GM10248 (cell line): Measurements from ENCODE around the gene FAM50A.

Experiments used
- CTCF ChIA-PET: fragments of 300-600 bp; sonication (Branson Sonifier 250); formaldehyde crosslinking; extraction: SDS; loops from one replicate; lab custom pipeline; 2021; ENCODE audit warnings: antibody characterized with exemption; lab: Yijun Ruan, JAX
- POLR2A ChIA-PET: fragments of 350-650 bp; sonication (Branson Sonifier 250); formaldehyde crosslinking; extraction: SDS; loops from one replicate; lab custom pipeline; 2020; ENCODE audit warnings: antibody characterized with exemption; lab: Yijun Ruan, JAX
- DNase-seq: peaks from one replicate; pipeline ENCODE4 v3.0.0; 2012; ENCODE audit errors: extremely low spot score
- TF ChIP-seq, protein P1 (sequence below): IDR thresholded peaks from 2 replicates; pipeline ENCODE4 v1.5.1; 2012; ENCODE audit warnings: mild to moderate bottlenecking, low read depth; ENCODE audit errors: extremely low read depth, missing control alignments, control extremely low read depth

The FAM50A gene

DNA sequence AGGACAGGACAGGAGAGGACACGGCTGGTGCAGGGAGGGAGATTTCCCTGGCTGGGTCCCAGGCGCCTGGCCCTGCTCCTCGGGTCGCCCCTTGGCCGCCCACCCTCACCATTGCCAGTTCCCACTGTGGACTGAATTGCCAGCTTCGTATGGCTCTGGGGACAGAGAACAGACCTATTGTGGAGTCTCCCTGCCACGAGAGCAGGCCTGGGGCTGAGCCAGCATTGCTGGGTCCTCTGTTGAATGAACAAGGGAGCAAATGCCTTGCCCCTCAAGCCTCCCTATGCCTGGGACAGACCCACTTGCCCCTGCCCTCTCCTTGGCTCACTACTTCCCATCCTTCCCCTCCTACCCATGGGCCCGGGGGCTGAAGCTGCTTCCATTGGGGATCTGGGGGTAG is 18.5 kb downstream of the FAM50A start:
- TF ChIP-seq, protein P1, sequence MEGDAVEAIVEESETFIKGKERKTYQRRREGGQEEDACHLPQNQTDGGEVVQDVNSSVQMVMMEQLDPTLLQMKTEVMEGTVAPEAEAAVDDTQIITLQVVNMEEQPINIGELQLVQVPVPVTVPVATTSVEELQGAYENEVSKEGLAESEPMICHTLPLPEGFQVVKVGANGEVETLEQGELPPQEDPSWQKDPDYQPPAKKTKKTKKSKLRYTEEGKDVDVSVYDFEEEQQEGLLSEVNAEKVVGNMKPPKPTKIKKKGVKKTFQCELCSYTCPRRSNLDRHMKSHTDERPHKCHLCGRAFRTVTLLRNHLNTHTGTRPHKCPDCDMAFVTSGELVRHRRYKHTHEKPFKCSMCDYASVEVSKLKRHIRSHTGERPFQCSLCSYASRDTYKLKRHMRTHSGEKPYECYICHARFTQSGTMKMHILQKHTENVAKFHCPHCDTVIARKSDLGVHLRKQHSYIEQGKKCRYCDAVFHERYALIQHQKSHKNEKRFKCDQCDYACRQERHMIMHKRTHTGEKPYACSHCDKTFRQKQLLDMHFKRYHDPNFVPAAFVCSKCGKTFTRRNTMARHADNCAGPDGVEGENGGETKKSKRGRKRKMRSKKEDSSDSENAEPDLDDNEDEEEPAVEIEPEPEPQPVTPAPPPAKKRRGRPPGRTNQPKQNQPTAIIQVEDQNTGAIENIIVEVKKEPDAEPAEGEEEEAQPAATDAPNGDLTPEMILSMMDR, result no peak
- DNase-seq, result no peak
- ChIA-PET CTCF (no interaction called here), POLR2A (no interaction called here)

DNA sequence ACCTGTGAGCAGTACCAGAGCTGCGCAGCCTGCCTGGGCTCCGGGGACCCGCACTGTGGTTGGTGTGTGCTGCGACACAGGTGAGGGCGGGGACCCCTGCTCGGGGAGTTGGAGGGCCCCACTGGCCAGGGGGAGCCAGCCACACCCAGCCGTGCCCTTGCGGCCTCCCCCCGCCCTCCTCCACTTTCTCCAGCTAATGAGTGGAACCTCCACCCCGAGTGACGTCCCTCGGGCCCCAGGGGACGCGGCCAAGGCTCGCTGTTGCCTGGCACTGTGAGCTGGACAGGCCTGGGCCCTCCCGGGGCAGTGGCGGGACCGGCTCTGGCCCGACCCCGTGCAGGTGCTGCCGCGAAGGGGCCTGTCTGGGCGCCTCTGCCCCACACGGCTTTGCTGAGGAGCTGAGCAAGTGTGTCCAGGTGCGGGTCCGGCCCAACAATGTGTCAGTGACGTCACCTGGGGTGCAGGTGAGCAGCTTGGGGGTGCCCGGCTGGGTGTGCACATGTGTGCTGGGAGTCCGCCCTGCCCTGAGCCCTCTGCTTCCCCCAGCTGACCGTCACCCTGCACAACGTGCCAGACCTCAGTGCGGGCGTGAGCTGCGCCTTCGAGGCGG is 19.8 kb downstream of the FAM50A start:
- no peak for DNase-seq
- TF ChIP-seq, protein P1, result no peak
- ChIA-PET POLR2A (no interaction called here), CTCF (interaction anchor here (0.6 kb wide), 1 partner anchor 11 kb away, joined by 3 read pairs; no protein-coding TSS in a partner anchor)

DNA sequence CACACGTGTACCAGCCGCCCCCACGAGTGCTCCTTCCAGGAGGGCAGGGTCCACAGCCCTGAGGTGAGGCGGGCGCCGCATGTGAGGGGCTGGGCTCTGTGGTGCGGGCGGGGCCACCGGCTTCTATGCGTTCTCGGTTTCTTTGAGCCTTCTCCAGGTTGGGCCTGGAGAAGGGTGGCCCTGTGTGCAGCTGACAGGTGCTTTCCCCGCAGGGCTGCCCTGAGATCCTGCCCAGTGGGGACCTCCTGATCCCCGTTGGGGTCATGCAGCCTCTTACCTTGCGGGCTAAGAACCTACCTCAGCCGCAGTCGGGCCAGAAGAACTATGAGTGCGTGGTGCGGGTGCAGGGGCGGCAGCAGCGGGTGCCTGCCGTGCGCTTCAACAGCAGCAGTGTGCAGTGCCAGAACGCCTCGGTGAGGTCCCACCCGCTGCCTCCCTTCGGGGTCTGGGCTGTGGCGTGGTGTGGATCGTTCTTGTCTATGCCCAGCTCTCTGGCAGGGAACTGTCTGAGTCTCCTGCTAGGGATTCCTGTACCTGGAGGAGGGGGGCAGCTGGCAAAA is 20.9 kb downstream of the FAM50A start:
- DNase-seq, result no peak
- TF ChIP-seq, protein P1, result no peak
- ChIA-PET POLR2A (no interaction called here), CTCF (no interaction called here)

DNA sequence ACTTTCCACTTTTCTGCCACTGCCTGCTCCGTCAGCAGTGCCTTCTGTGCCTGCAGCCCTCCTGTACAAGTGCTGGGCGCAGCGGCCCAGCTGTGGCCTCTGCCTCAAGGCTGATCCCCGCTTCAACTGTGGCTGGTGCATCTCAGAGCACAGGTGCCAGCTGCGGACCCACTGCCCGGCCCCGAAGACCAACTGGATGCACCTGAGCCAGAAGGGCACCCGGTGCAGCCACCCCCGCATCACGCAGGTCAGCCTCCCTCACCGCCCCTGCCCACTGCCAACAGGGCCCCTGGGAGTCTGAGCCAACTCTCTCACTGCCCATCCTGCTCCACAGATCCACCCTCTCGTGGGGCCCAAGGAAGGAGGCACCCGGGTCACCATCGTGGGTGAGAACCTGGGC is 21.7 kb downstream of the FAM50A start:
- DNase-seq, result no peak
- CTCF ChIA-PET, result no interaction called here
- TF ChIP-seq, protein P1, result no peak
- POLR2A ChIA-PET, result no interaction called here

DNA sequence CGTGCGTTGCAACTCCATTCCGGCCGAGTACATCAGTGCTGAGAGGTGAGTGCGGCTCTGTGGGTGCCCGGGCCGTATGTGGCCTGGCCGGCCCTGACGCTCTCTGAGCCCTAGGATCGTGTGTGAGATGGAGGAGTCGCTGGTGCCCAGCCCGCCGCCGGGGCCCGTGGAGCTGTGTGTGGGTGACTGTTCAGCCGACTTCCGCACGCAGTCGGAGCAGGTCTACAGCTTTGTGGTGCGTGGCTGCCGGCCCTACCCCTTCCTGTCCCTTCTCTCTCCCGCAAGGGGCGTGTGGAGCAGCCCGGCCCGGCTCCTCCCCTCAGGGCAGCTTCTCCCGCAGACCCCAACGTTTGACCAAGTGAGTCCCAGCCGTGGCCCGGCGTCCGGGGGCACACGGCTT is 22.1 kb downstream of the FAM50A start:
- POLR2A ChIA-PET, result interaction anchor here (0.6 kb wide), 2 partner anchors 16 to 30 kb away, joined by 3 read pairs; no protein-coding TSS in a partner anchor
- DNase-seq, result no peak
- TF ChIP-seq, protein P1, result no peak
- CTCF ChIA-PET, result no interaction called here

DNA sequence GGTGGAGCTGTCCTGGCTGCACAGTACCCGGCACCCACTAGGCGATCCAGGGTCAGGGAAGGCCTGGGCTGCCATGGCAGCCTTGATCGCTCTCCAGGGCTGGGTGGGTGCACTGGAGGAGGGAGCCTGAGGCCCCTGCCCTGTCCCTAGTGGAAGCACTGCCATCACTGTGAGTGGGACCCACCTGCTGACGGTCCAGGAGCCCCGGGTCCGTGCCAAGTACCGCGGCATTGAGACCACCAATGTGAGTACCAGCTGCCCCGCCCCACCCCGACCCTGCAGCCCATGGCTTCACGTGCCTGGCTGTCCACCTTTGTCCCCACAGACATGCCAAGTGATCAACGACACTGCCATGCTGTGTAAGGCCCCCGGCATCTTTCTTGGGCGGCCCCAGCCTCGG is 23.0 kb downstream of the FAM50A start:
- ChIA-PET CTCF (interaction anchor here (1.5 kb wide), 1 partner anchor 29 kb away, joined by 4 read pairs; no protein-coding TSS in a partner anchor), POLR2A (no interaction called here)
- no peak for DNase-seq
- TF ChIP-seq, protein P1, result no peak
